ENCODE results near the gene ITSN1. TPM values are rescaled to one million over a fixed set of nuclear protein-coding genes. Genes with fewer than 3 reads are reported as not detected.

ITSN1 gene
- total and polyA plus RNA-seq, 2 of the 13 experiments (the other 11 are each of a cell fraction or from before 2014, with no cell fraction given), result 26.1 to 33.8 TPM

DNA sequence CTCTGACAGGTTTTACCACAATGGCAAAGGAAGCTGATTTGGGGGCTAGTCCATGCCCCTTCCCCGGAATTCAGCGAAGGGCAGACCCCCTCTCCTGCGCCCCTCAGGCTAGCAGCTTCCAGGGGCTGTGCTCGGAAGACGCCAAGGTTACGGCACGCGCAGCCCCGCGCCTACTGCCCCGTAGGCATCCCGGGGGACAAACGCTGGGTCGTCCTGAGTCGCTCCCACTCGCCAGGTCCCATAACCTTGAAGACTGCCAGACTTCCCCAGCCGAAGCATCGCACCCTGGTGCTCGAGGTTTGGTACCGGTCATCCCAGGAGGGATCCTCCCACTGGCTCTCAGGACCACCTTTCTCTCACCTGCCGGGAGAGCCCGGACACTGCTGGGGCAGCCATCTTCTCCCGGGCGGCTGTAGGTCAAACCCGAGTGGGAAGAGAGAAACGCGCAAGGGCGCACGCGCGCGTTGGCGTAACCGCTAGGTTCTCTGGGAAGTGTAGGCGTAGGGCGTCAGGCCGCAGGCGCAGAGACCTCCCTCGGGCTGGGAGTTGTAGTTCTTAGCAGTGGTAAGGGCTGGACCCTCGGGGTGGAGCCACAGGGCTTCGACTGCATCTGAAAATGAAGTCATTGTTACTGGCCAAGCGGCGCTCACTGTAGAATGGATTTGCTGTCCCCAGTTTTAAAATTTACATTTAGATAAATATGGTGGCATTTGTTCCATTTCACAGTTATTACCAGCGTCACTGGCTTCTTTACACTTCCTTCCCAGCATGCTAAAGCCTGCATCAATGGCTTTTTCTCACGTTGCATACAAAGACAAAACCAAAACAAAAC lies 273.3 kb downstream of the ITSN1 start, which contains the start of gene ATP5PO (continued):
- TF ChIP-seq ZNF512B (CRISPR knock-in tag; IDR thresholded peaks at IDR 0.05; ENCODE audit: borderline replicate concordance), result no peak
- TF ChIP-seq, protein P1, sequence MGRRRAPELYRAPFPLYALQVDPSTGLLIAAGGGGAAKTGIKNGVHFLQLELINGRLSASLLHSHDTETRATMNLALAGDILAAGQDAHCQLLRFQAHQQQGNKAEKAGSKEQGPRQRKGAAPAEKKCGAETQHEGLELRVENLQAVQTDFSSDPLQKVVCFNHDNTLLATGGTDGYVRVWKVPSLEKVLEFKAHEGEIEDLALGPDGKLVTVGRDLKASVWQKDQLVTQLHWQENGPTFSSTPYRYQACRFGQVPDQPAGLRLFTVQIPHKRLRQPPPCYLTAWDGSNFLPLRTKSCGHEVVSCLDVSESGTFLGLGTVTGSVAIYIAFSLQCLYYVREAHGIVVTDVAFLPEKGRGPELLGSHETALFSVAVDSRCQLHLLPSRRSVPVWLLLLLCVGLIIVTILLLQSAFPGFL (CRISPR knock-in tag; IDR thresholded peaks at IDR 0.05), result no peak
- TF ChIP-seq, protein P2, sequence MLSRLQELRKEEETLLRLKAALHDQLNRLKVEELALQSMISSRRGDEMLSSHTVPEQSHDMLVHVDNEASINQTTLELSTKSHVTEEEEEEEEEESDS (CRISPR knock-in tag; IDR thresholded peaks at IDR 0.05; ENCODE audit: borderline replicate concordance), result no peak
- TF ChIP-seq RBM39 (IDR thresholded peaks at IDR 0.05; ENCODE audit: low read depth, low read length, poor library complexity, severe bottlenecking), result peak; percentile 64
- TF ChIP-seq, protein P3, sequence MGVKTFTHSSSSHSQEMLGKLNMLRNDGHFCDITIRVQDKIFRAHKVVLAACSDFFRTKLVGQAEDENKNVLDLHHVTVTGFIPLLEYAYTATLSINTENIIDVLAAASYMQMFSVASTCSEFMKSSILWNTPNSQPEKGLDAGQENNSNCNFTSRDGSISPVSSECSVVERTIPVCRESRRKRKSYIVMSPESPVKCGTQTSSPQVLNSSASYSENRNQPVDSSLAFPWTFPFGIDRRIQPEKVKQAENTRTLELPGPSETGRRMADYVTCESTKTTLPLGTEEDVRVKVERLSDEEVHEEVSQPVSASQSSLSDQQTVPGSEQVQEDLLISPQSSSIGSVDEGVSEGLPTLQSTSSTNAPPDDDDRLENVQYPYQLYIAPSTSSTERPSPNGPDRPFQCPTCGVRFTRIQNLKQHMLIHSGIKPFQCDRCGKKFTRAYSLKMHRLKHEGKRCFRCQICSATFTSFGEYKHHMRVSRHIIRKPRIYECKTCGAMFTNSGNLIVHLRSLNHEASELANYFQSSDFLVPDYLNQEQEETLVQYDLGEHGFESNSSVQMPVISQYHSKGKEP (CRISPR knock-in tag; IDR thresholded peaks at IDR 0.05), result no peak
- TF ChIP-seq PRMT3 (CRISPR knock-in tag; IDR thresholded peaks at IDR 0.05; ENCODE audit: borderline replicate concordance, low read depth), result no peak
- TF ChIP-seq SRY (CRISPR knock-in tag; IDR thresholded peaks at IDR 0.05), result peak; percentile 83; the same call in 1 of the 2 replicates
- TF ChIP-seq AKAP8 (CRISPR knock-in tag; IDR thresholded peaks at IDR 0.05), result no peak
- no peak for TF ChIP-seq CHD4 (IDR thresholded peaks at IDR 0.05; ENCODE audit: borderline replicate concordance, low read length)
- TF ChIP-seq ETV5 (CRISPR knock-in tag; IDR thresholded peaks at IDR 0.05; ENCODE audit: borderline replicate concordance), result no peak
- 0 out of 2 replicates have a peak, but pooled peaks have one; percentile 60 for TF ChIP-seq ZNF614 (CRISPR knock-in tag; IDR thresholded peaks at IDR 0.05; ENCODE audit: borderline replicate concordance)
- no peak for TF ChIP-seq SMARCC2 (IDR thresholded peaks at IDR 0.05)
- TF ChIP-seq ZNF274 (CRISPR knock-in tag; IDR thresholded peaks at IDR 0.05), result peak; percentile 77; the same call in 1 of the 2 replicates
- TF ChIP-seq BRCA1 (CRISPR knock-in tag; IDR thresholded peaks at IDR 0.05), result no peak
- TF ChIP-seq FOXK2 (IDR thresholded peaks at IDR 0.05), result no peak
- no peak for TF ChIP-seq ZBTB14 (CRISPR knock-in tag; IDR thresholded peaks at IDR 0.05)
- TF ChIP-seq, protein P4, sequence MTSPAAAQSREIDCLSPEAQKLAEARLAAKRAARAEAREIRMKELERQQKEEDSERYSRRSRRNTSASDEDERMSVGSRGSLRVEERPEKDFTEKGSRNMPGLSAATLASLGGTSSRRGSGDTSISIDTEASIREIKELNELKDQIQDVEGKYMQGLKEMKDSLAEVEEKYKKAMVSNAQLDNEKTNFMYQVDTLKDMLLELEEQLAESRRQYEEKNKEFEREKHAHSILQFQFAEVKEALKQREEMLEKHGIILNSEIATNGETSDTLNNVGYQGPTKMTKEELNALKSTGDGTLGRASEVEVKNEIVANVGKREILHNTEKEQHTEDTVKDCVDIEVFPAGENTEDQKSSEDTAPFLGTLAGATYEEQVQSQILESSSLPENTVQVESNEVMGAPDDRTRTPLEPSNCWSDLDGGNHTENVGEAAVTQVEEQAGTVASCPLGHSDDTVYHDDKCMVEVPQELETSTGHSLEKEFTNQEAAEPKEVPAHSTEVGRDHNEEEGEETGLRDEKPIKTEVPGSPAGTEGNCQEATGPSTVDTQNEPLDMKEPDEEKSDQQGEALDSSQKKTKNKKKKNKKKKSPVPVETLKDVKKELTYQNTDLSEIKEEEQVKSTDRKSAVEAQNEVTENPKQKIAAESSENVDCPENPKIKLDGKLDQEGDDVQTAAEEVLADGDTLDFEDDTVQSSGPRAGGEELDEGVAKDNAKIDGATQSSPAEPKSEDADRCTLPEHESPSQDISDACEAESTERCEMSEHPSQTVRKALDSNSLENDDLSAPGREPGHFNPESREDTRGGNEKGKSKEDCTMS (CRISPR knock-in tag; conservative IDR thresholded peaks at IDR 0.05), result no peak
- TF ChIP-seq ZNF652 (CRISPR knock-in tag; IDR thresholded peaks at IDR 0.05; ENCODE audit: borderline replicate concordance, low read depth), result no peak
